Mesodermal cell (in vitro differentiated cells): ENCODE results near the gene TMEM63B.
"Not testable (repeated sequence)": the region's sequence is repeated elsewhere in the genome, so short reads cannot be mapped to it uniquely, and the experiment has no call there.

ENCODE experiments used
- H3K27ac ChIP-seq: 2 replicates; pipeline ENCODE4 v1.7.0; 2013; ENCODE audit warnings: mild to moderate bottlenecking, low read depth, low read length, moderate library complexity; ENCODE audit not compliant: severe bottlenecking
- H3K36me3 ChIP-seq: 2 replicates; pipeline ENCODE4 v1.7.1; 2013; ENCODE audit warnings: mild to moderate bottlenecking, low read length, moderate library complexity; ENCODE audit not compliant: control insufficient read depth, insufficient read depth
- H3K4me1 ChIP-seq: one replicate; pipeline ENCODE4 v1.7.1; 2013; ENCODE audit warnings: mild to moderate bottlenecking, low read length; ENCODE audit not compliant: insufficient read depth, control insufficient read depth, poor library complexity, severe bottlenecking
- H3K4me3 ChIP-seq: 2 replicates; pipeline ENCODE4 v1.7.0; 2013; ENCODE audit warnings: low read length, control low read depth, mild to moderate bottlenecking; ENCODE audit not compliant: insufficient read depth, poor library complexity, severe bottlenecking; ENCODE audit errors: extremely low read depth
- H3K9me3 ChIP-seq: 2 replicates; pipeline ENCODE4 v1.7.1; 2013; ENCODE audit warnings: mild to moderate bottlenecking, low read length, moderate library complexity; ENCODE audit not compliant: control insufficient read depth
- WGBS, 2 experiments: methylation state at CpG; one replicate each; pipeline ENCODE4 v1.1.5; 2013; ENCODE audit warnings: missing lambda C conversion rate in 2 of 2; ENCODE audit not compliant: insufficient coverage in 2 of 2; 5-methylcytosine and 5-hydroxymethylcytosine counted together

Gene TMEM63B

GRCh38 chr6:44133003-44133931, 5.9 kb downstream of the TMEM63B start:
- WGBS, 2 experiments = 27 to 40% methylated on average over 2 to 3 of the region's 9 CpGs
- H3K4me3 ChIP-seq = no peak overlapping the region
- peaks cover 27% of the 10 kb centered on the region for H3K36me3 ChIP-seq
- H3K27ac ChIP-seq = peak overlapping the region; percentile 45
- H3K4me1 ChIP-seq = peaks cover 20% of the 10 kb centered on the region
- no peaks in the 10 kb centered on the region for H3K9me3 ChIP-seq

- peak overlapping the region; percentile 45 for H3K27ac ChIP-seq
- peaks cover 27% of the 10 kb centered on the region for H3K36me3 ChIP-seq
These were observed 6.8 kb downstream of the TMEM63B start for GRCh38 chr6:44133981-44134711.

GRCh38 chr6:44135173-44135758, 7.9 kb downstream of the TMEM63B start:
- Histone ChIP-seq H3K27ac (no peak overlapping the region), H3K4me3 (no peak overlapping the region), H3K36me3 (peaks cover 30% of the 10 kb centered on the region), H3K9me3 (no peaks in the 10 kb centered on the region), H3K4me1 (peaks cover 20% of the 10 kb centered on the region)
- WGBS, 2 experiments = 85 to 90% methylated on average over 6 to 10 of the region's 10 CpGs

More at GRCh38 chr6:44133981-44134711, 6.8 kb downstream of the TMEM63B start:
- no peak overlapping the region for H3K4me3 ChIP-seq
- WGBS, 2 experiments = 88 to 99% methylated on average over 6 to 8 of the region's 12 CpGs
- H3K4me1 ChIP-seq = peaks cover 20% of the 10 kb centered on the region
- H3K9me3 ChIP-seq = no peaks in the 10 kb centered on the region

- 78 to 80% methylated on average over 1 of the region's 7 CpGs for WGBS, 2 experiments
- H3K27ac ChIP-seq = no peak overlapping the region
- peaks cover 20% of the 10 kb centered on the region for H3K4me1 ChIP-seq
- H3K9me3 ChIP-seq = no peaks in the 10 kb centered on the region
- no peak overlapping the region for H3K4me3 ChIP-seq
- peaks cover 37% of the 10 kb centered on the region for H3K36me3 ChIP-seq
These were observed 8.5 kb downstream of the TMEM63B start for GRCh38 chr6:44135875-44136274.

GRCh38 chr6:44138717-44139350, 11.5 kb downstream of the TMEM63B start:
- peaks cover 56% of the 10 kb centered on the region for H3K36me3 ChIP-seq
- H3K4me1 ChIP-seq = peaks cover 5% of the 10 kb centered on the region
- no peaks in the 10 kb centered on the region for H3K9me3 ChIP-seq
- H3K4me3 ChIP-seq = no peak overlapping the region
- H3K27ac ChIP-seq = no peak overlapping the region
- WGBS, 2 experiments = 54 to 83% methylated on average over 2 to 4 of the region's 6 CpGs

GRCh38 chr6:44139351-44139743, 12.0 kb downstream of the TMEM63B start:
- Histone ChIP-seq H3K36me3 (peaks cover 60% of the 10 kb centered on the region), H3K9me3 (no peaks in the 10 kb centered on the region), H3K4me1 (no peaks in the 10 kb centered on the region), H3K4me3 (no peak overlapping the region), H3K27ac (no peak overlapping the region)
- 91 to 96% methylated on average over 5 to 6 of the region's 10 CpGs for WGBS, 2 experiments

GRCh38 chr6:44142835-44143234, 15.5 kb downstream of the TMEM63B start:
- H3K4me3 ChIP-seq = no peak overlapping the region
- no peaks in the 10 kb centered on the region for H3K9me3 ChIP-seq
- H3K36me3 ChIP-seq = peaks cover 58% of the 10 kb centered on the region
- no peak overlapping the region for H3K27ac ChIP-seq
- WGBS, 2 experiments = 89 to 100% methylated on average over 1 of the region's 1 CpG
- H3K4me1 ChIP-seq = no peaks in the 10 kb centered on the region

GRCh38 chr6:44143731-44144130, 16.4 kb downstream of the TMEM63B start:
- Histone ChIP-seq H3K9me3 (no peaks in the 10 kb centered on the region), H3K36me3 (peaks cover 67% of the 10 kb centered on the region)

GRCh38 chr6:44144536-44144935, 17.2 kb downstream of the TMEM63B start:
- H3K4me3 ChIP-seq, H3K4me1 ChIP-seq, H3K9me3 ChIP-seq, H3K27ac ChIP-seq: not testable (repeated sequence)
- whole genome bisulfite sequencing, 2 experiments = 77 to 85% methylated on average over 3 of the region's 3 CpGs
- H3K36me3 ChIP-seq = peaks cover 74% of the 10 kb centered on the region

More at GRCh38 chr6:44143731-44144130, 16.4 kb downstream of the TMEM63B start:
- H3K4me3 ChIP-seq = no peak overlapping the region
- no peaks in the 10 kb centered on the region for H3K4me1 ChIP-seq
- WGBS, 2 experiments = no CpG with 5 or more reads among the region's 1 CpG
- no peak overlapping the region for H3K27ac ChIP-seq

- peaks cover 69% of the 10 kb centered on the region for H3K36me3 ChIP-seq
- no peaks in the 10 kb centered on the region for H3K4me1 ChIP-seq
- no peaks in the 10 kb centered on the region for H3K9me3 ChIP-seq
- H3K27ac ChIP-seq = no peak overlapping the region
- no peak overlapping the region for H3K4me3 ChIP-seq
These were observed 18.5 kb downstream of the TMEM63B start for GRCh38 chr6:44145839-44146238.
